ENCODE data around the gene HSPA1B.

DNA sequence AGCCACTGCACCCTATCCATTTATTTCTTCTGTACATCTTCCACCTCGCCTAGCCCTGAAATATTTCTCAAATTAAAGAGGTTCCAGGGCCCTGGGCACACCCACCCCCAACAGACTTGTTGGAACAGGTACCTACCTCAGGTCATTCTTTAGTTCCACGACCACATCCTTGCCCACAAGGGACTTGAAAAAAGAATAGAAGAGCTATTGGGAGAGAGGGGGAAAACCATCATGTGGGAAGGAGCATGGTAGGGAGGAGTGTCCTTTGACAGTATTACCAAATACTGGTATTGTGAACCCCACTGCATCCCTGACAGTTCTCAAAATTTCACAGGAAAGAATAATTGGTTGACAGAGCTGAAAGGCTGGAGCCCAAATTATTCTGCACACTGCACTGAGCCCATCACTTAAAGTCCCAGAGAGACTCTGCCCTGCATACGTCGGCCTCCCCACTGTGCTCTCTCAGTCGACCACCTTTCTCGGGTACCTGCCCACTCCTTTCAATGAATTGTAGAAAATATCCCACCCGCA, 21.5 kb upstream of the HSPA1B start:
- TF ChIP-seq, protein P1, sequence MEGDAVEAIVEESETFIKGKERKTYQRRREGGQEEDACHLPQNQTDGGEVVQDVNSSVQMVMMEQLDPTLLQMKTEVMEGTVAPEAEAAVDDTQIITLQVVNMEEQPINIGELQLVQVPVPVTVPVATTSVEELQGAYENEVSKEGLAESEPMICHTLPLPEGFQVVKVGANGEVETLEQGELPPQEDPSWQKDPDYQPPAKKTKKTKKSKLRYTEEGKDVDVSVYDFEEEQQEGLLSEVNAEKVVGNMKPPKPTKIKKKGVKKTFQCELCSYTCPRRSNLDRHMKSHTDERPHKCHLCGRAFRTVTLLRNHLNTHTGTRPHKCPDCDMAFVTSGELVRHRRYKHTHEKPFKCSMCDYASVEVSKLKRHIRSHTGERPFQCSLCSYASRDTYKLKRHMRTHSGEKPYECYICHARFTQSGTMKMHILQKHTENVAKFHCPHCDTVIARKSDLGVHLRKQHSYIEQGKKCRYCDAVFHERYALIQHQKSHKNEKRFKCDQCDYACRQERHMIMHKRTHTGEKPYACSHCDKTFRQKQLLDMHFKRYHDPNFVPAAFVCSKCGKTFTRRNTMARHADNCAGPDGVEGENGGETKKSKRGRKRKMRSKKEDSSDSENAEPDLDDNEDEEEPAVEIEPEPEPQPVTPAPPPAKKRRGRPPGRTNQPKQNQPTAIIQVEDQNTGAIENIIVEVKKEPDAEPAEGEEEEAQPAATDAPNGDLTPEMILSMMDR (conservative IDR thresholded peaks at IDR 0.05; ENCODE audit: low read depth, low read length) = no peak
- no peak for TF ChIP-seq EZH2phosphoT487 (IDR thresholded peaks at IDR 0.05; ENCODE audit: borderline replicate concordance, low read length)

Data from PC-3 (cell line).